ENCODE results near the gene OTUD5.

Gene OTUD5

DNA sequence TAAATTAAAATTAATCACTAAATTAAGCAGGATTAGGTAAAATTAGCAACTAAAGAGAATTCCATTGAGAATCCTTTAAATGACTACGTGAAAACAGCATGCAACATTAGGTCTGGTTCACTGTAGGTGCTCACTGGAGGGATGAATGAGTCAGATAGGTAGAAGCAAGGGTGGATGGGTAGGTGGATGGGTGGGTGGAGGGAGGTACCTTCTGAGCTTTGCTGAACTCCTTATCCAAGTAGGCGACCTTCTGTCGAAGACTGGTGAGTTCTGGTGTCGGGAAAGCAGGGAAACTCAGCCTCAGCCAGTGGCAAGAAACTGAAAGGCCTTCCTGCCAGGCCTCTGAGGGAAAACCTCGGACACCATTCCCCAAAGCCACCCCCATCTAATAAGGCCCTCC lies 41.6 kb upstream of the OTUD5 start:
- H3K4me1 Mint-ChIP-seq = peaks cover 19% of the 10 kb centered on the region
- no peak for DNase-seq
- no peak overlapping the region for H3K27ac Mint-ChIP-seq
- TF ChIP-seq, protein P1, sequence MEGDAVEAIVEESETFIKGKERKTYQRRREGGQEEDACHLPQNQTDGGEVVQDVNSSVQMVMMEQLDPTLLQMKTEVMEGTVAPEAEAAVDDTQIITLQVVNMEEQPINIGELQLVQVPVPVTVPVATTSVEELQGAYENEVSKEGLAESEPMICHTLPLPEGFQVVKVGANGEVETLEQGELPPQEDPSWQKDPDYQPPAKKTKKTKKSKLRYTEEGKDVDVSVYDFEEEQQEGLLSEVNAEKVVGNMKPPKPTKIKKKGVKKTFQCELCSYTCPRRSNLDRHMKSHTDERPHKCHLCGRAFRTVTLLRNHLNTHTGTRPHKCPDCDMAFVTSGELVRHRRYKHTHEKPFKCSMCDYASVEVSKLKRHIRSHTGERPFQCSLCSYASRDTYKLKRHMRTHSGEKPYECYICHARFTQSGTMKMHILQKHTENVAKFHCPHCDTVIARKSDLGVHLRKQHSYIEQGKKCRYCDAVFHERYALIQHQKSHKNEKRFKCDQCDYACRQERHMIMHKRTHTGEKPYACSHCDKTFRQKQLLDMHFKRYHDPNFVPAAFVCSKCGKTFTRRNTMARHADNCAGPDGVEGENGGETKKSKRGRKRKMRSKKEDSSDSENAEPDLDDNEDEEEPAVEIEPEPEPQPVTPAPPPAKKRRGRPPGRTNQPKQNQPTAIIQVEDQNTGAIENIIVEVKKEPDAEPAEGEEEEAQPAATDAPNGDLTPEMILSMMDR (IDR thresholded peaks at IDR 0.05) = no peak
- H3K27me3 Mint-ChIP-seq (ENCODE audit: low read depth, poor library complexity) = peaks cover 3% of the 10 kb centered on the region
- H3K9me3 Mint-ChIP-seq = peaks cover 50% of the 10 kb centered on the region
- no peak overlapping the region for H3K4me3 Mint-ChIP-seq
- H3K36me3 Mint-ChIP-seq (ENCODE audit: low read depth) = peaks cover 56% of the 10 kb centered on the region

DNA sequence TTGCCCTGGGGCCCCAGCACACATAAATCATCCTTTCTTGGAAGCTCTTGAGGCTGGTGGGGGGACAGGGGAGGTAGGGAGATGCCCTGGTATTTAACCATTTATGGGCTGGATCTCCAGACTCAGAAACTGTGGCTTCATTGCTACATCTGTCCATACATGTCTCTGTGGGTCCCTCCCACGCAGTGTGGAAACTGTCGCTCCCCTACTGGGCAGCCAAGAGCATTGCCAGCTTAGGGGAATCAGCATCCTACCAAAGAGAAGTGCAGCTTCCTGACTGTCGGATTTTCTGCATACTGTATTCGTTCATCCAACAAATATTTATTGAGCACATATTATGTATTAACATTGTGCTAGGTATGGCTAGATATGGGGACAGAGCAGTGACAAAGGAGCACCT lies 41.0 kb upstream of the OTUD5 start:
- no peak overlapping the region for H3K27ac Mint-ChIP-seq

DNA sequence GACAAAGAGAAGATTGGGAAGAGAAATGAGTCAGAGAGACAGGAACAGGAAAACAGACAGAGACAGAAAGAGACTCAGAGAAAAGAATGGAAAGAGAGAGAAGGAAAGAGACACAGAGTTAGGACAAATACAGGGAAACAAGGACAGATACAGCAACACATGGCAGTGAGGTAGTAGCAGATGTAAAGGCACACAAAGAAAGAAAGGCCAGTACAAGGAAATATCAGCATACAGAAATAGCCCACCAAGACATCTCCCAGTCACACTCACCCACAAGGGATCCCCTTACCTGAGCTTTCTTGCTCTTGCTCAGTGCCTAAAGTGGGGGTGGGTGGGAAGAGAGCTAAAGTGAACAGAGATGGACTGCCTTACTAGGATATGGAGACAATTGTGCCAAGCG lies 40.5 kb upstream of the OTUD5 start:
- DNase-seq = no peak
- Mint-ChIP-seq H3K9me3 (peaks cover 44% of the 10 kb centered on the region), H3K4me1 (peaks cover 19% of the 10 kb centered on the region), H3K27ac (no peak overlapping the region), H3K36me3 (ENCODE audit: low read depth) (peaks cover 65% of the 10 kb centered on the region), H3K27me3 (ENCODE audit: low read depth, poor library complexity) (peaks cover 3% of the 10 kb centered on the region), H3K4me3 (no peak overlapping the region)
- TF ChIP-seq, protein P1 (IDR thresholded peaks at IDR 0.05) = no peak

More for the DNA sequence above, 41.0 kb upstream of the OTUD5 start:
- H3K27me3 Mint-ChIP-seq (ENCODE audit: low read depth, poor library complexity) = peaks cover 3% of the 10 kb centered on the region
- H3K4me1 Mint-ChIP-seq = peaks cover 19% of the 10 kb centered on the region
- no peak for DNase-seq
- TF ChIP-seq, protein P1 (IDR thresholded peaks at IDR 0.05) = no peak
- H3K9me3 Mint-ChIP-seq = peaks cover 44% of the 10 kb centered on the region
- H3K36me3 Mint-ChIP-seq (ENCODE audit: low read depth) = peaks cover 60% of the 10 kb centered on the region
- H3K4me3 Mint-ChIP-seq = peak overlapping the region; percentile 38

DNA sequence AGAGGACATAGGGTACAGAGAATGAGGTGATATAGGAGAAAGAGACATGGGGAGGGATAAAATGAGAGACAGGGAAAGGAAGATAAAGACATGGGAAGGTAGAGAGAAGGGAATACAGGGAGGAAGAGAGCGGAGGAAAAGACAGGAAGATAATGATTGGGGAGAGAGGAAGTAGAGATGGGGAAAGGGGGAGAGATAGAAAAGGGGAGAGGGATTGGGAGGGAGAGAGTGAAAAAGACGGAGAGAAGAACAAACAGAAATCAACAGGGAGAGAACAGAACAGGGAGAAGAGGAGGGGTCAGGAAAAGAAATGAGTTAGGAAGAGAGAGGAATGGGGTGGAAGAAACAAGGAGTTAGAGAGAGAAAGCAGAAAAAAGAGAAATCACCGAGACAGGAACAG lies 40.0 kb upstream of the OTUD5 start:
- DNase-seq = no peak
- Mint-ChIP-seq H3K27me3 (ENCODE audit: low read depth, poor library complexity) (peaks cover 3% of the 10 kb centered on the region), H3K4me3 (no peak overlapping the region), H3K36me3 (ENCODE audit: low read depth) (peaks cover 68% of the 10 kb centered on the region), H3K27ac (peak overlapping the region; percentile 48), H3K9me3 (peaks cover 47% of the 10 kb centered on the region), H3K4me1 (peaks cover 19% of the 10 kb centered on the region)
- TF ChIP-seq, protein P1 (IDR thresholded peaks at IDR 0.05) = no peak

DNA sequence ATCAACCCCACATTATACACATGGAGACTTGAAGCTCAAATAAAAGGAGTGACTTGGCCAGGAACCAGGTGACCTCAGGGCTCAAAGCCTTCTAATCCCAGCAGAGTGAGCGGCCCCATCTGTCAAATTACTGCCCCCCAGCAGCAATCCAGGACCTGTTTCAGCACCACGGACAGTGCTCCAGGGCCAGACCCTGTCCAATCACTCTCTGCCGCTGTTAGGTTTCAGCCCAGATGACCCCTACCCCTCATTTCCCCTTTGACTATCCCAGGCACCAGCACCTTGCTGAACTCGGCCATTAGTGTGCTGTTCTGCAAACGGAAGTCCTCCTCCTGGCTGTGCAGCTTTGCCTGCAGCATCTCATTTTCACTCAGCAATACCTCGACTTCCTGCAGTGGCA lies 39.6 kb upstream of the OTUD5 start:
- Mint-ChIP-seq H3K27me3 (ENCODE audit: low read depth, poor library complexity) (peaks cover 3% of the 10 kb centered on the region), H3K27ac (no peak overlapping the region), H3K4me3 (no peak overlapping the region), H3K9me3 (peaks cover 47% of the 10 kb centered on the region), H3K36me3 (ENCODE audit: low read depth) (peaks cover 70% of the 10 kb centered on the region), H3K4me1 (peaks cover 18% of the 10 kb centered on the region)
- TF ChIP-seq, protein P1 (IDR thresholded peaks at IDR 0.05) = no peak
- DNase-seq = peak; percentile 63

DNA sequence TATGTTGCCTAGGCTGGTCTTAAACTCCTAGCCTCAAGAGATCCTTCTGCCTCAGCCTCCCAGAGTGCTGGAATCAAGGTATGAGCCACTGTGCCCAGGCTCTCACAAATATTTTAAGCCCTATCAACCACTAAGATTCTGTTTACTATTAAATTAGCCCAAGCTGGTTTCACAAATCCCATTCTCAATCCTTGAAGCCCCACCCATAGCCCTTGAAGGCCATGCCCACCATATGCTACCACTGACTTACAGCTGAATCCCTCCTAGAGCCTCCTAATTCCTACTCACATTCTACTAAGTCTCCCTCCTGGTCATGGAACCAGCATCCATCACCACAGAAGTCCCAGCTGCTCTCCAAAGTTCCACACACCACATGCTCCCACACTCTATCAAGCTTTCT lies 34.9 kb upstream of the OTUD5 start:
- DNase-seq = no peak
- H3K4me1 Mint-ChIP-seq = no peaks in the 10 kb centered on the region
- H3K9me3 Mint-ChIP-seq = peaks cover 30% of the 10 kb centered on the region
- TF ChIP-seq, protein P1 (IDR thresholded peaks at IDR 0.05) = no peak
- H3K27me3 Mint-ChIP-seq (ENCODE audit: low read depth, poor library complexity) = peaks cover 5% of the 10 kb centered on the region
- H3K27ac Mint-ChIP-seq = peak overlapping the region; percentile 82
- peaks cover 51% of the 10 kb centered on the region for H3K36me3 Mint-ChIP-seq (ENCODE audit: low read depth)
- H3K4me3 Mint-ChIP-seq = no peak overlapping the region
